Mesenchymal stem cell (in vitro differentiated cells and primary cell): ENCODE measurements around the gene EHD2.

ENCODE experiments used
- DNase-seq: peaks from one replicate; pipeline ENCODE4 v3.0.0-alpha.2; 2013
- H2AFZ ChIP-seq: one replicate; pipeline ENCODE4 v1.6.1; 2013; ENCODE audit warnings: low read depth, mild to moderate bottlenecking, control low read depth, inconsistent platforms, low read length, moderate library complexity
- H2AK5ac ChIP-seq: 2 replicates; pipeline ENCODE4 v1.6.1; 2013; ENCODE audit warnings: low read length, moderate library complexity, mild to moderate bottlenecking, inconsistent platforms; ENCODE audit not compliant: severe bottlenecking
- H2BK120ac ChIP-seq: one replicate; pipeline ENCODE4 v1.6.1; 2013; ENCODE audit warnings: low read depth, mild to moderate bottlenecking, inconsistent platforms, low read length, moderate library complexity
- H2BK12ac ChIP-seq, 2 experiments: one replicate each; pipeline ENCODE4 v1.6.1; 2013; ENCODE audit warnings: inconsistent platforms in 2 of 2, low read length in 2 of 2, mild to moderate bottlenecking in 2 of 2, moderate library complexity in 2 of 2, control low read depth in 1 of 2
- H2BK15ac ChIP-seq: one replicate; pipeline ENCODE4 v1.6.1; 2013; ENCODE audit warnings: mild to moderate bottlenecking, low read depth, inconsistent platforms; ENCODE audit not compliant: poor library complexity, severe bottlenecking
- H2BK5ac ChIP-seq: 2 replicates; pipeline ENCODE4 v1.6.1; 2013; ENCODE audit warnings: low read depth, mild to moderate bottlenecking, low read length, control low read depth, inconsistent platforms; ENCODE audit not compliant: poor library complexity, severe bottlenecking
- H3K14ac ChIP-seq, 2 experiments: one replicate each; pipeline ENCODE4 v1.6.1; 2013; ENCODE audit warnings: inconsistent platforms in 2 of 2, low read length in 2 of 2, control low read depth in 1 of 2, mild to moderate bottlenecking in 1 of 2, moderate library complexity in 1 of 2
- H3K18ac ChIP-seq, 2 experiments: one replicate each; pipeline ENCODE4 v1.6.1; 2013; ENCODE audit warnings: inconsistent platforms in 2 of 2, low read length in 2 of 2, control low read depth in 1 of 2, low read depth in 1 of 2, mild to moderate bottlenecking in 1 of 2
- H3K23ac ChIP-seq, 2 experiments: one replicate each; pipeline ENCODE4 v1.6.1; 2013; ENCODE audit warnings: inconsistent platforms in 2 of 2, low read length in 2 of 2, mild to moderate bottlenecking in 2 of 2, moderate library complexity in 2 of 2, control low read depth in 1 of 2
- H3K27ac ChIP-seq: 2 replicates; pipeline ENCODE4 v1.5.1; 2013; ENCODE audit warnings: mild to moderate bottlenecking, moderate library complexity, low read length, control low read depth, inconsistent platforms; ENCODE audit not compliant: poor library complexity, severe bottlenecking
- H3K27me3 ChIP-seq, 2 experiments: 2 replicates each; pipeline versions ENCODE4 v1.6.1 to v1.7.0; 2013; ENCODE audit warnings: low read length in 2 of 2, mild to moderate bottlenecking in 2 of 2, moderate library complexity in 2 of 2, control low read depth in 1 of 2, inconsistent platforms in 1 of 2; ENCODE audit not compliant: control insufficient read depth in 1 of 2, insufficient read depth in 1 of 2
- H3K36me3 ChIP-seq, 2 experiments: 2 replicates each; pipeline versions ENCODE4 v1.6.1 to v1.7.0; 2013; ENCODE audit warnings: low read length in 2 of 2, control low read depth in 1 of 2, inconsistent platforms in 1 of 2, low read depth in 1 of 2, mild to moderate bottlenecking in 1 of 2; ENCODE audit not compliant: insufficient read depth in 2 of 2, control insufficient read depth in 1 of 2
- H3K4ac ChIP-seq, 2 experiments: one replicate each; pipeline ENCODE4 v1.6.1; 2013; ENCODE audit warnings: inconsistent platforms in 2 of 2, low read length in 2 of 2, mild to moderate bottlenecking in 2 of 2, moderate library complexity in 2 of 2, control low read depth in 1 of 2, low read depth in 1 of 2
- H3K4me1 ChIP-seq: 2 replicates; pipeline ENCODE4 v1.6.1; 2013; ENCODE audit warnings: low read depth, low read length, control low read depth; ENCODE audit not compliant: control insufficient read depth, insufficient read depth
- H3K4me2 ChIP-seq: 2 replicates; pipeline ENCODE4 v1.6.1; 2013; ENCODE audit warnings: low read length, mild to moderate bottlenecking, inconsistent platforms; ENCODE audit not compliant: poor library complexity, severe bottlenecking
- H3K4me3 ChIP-seq, 2 experiments: 2 replicates each; pipeline versions ENCODE4 v1.5.1 to v1.7.0; 2013; ENCODE audit warnings: low read length in 2 of 2, mild to moderate bottlenecking in 2 of 2, control low read depth in 1 of 2, low read depth in 1 of 2; ENCODE audit not compliant: insufficient read depth in 1 of 2
- H3K79me1 ChIP-seq: replicated peaks from 2 replicates; pipeline ENCODE4 v1.6.1; 2013; ENCODE audit warnings: mild to moderate bottlenecking, control low read depth, low read length, inconsistent platforms; ENCODE audit not compliant: poor library complexity, severe bottlenecking
- H3K9ac ChIP-seq: 2 replicates; pipeline ENCODE4 v1.7.0; 2013; ENCODE audit warnings: mild to moderate bottlenecking, low read length, moderate library complexity
- H3K9me3 ChIP-seq: 2 replicates; pipeline ENCODE4 v1.7.0; 2013; ENCODE audit warnings: mild to moderate bottlenecking, low read length; ENCODE audit not compliant: control insufficient read depth
- H4K8ac ChIP-seq: one replicate; pipeline ENCODE4 v1.6.1; 2013; ENCODE audit warnings: inconsistent platforms, mild to moderate bottlenecking, low read length, moderate library complexity
- H4K91ac ChIP-seq: one replicate; pipeline ENCODE4 v1.6.1; 2013; ENCODE audit warnings: mild to moderate bottlenecking, low read length, inconsistent platforms
- WGBS: methylation state at CpG from one replicate; pipeline ENCODE4 v1.1.7; 2013; ENCODE audit warnings: mixed read lengths; 5-methylcytosine and 5-hydroxymethylcytosine counted together

EHD2 gene

DNA sequence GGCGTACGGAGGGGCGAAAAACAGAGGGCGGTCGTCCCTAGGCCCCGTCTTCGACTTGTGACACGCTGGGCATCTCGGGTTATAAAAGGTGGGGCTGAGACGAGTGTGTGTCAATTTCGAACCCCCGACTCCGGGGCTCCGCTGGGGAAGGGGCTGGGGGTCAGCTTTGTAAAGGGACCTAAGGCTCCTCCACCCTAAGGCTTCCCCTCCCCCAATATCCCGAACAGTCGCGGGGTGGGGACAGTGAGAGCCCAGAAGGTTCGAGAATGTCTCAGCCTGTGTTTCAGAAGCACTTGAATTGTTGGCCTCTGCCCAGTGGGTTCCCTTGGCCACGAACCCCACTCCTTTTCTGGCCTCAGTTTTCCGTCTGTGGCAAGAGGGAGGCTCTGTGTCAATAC lies 65.7 kb downstream of the EHD2 start:
- peak overlapping the region; percentile 97 for H3K9ac ChIP-seq
- peak overlapping the region; percentile 81 for H3K4me2 ChIP-seq
- H2BK12ac ChIP-seq, result no peak overlapping the region
- WGBS, result 1% methylated on average over 14 of the region's 20 CpGs
- H2BK15ac ChIP-seq, result no peak overlapping the region
- peaks cover 23 to 30% of the 10 kb centered on the region in 2 experiments for H3K36me3 ChIP-seq
- H3K23ac ChIP-seq, result no peak overlapping the region
- no peak overlapping the region for H3K27ac ChIP-seq
- peak overlapping the region; percentile 100 for H2BK120ac ChIP-seq
- H3K4ac ChIP-seq, result peak overlapping the region; percentile 5 to 57
- H2BK5ac ChIP-seq, result no peak overlapping the region
- peaks cover 24% of the 10 kb centered on the region for H3K4me1 ChIP-seq
- H3K9me3 ChIP-seq, result no peaks in the 10 kb centered on the region
- H3K27me3 ChIP-seq, result no peaks in the 10 kb centered on the region
- no peak overlapping the region for H2AK5ac ChIP-seq
- peak; percentile 22 for DNase-seq
- peak overlapping the region; percentile 85 to 96 for H3K4me3 ChIP-seq
- H4K8ac ChIP-seq, result no peak overlapping the region
- H4K91ac ChIP-seq, result no peak overlapping the region
- peak overlapping the region in 1 of 2 experiments; percentile 53 for H3K14ac ChIP-seq
- H3K79me1 ChIP-seq, result peaks cover 21% of the 10 kb centered on the region
- H3K18ac ChIP-seq, result peak overlapping the region; percentile 71 to 94
- peak overlapping the region; percentile 48 for H2AFZ ChIP-seq

DNA sequence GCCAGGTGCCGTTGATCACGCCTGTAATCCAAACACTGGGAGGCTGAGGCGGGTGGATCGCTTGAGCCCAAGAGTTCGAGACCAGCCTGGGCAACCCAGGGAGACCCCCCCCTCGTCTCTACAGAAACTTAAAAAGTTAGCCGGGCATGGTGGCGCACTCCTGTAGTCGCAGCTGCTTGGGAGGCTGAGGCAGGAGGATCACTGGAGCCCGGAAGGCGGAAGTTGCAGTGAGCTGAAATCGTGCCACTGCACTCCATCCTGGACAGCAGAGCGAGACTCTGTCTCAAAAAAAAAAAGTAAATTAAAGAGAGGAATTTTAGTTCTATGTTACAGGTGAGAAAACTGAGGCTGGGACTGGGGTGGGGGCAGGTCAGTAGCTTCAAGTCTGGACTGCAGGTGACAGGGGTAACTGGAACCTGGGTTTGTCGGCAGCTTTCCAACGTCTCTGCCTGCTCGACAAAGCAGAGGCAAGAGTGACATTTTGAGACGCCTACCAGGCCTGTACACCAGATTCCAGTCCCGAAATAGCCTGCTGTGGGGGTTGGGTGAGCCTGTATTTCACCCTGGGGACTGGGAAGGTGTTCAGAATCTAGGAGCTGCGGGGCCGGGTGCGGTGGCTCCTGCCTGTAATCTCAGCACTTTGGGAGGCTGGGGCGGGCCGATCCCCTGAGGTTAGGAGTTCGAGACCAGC lies 66.4 kb downstream of the EHD2 start:
- no peak overlapping the region for H4K8ac ChIP-seq
- H2AK5ac ChIP-seq, result no peak overlapping the region
- peaks cover 27% of the 10 kb centered on the region for H3K79me1 ChIP-seq
- no peak overlapping the region for H3K23ac ChIP-seq
- H3K18ac ChIP-seq, result peak overlapping the region in 1 of 2 experiments; percentile 67
- H2BK5ac ChIP-seq, result no peak overlapping the region
- no peak overlapping the region for H2AFZ ChIP-seq
- H3K27me3 ChIP-seq, result no peaks in the 10 kb centered on the region
- H3K4me2 ChIP-seq, result peak overlapping the region; percentile 81
- no peak overlapping the region for H2BK15ac ChIP-seq
- no peak overlapping the region for H2BK120ac ChIP-seq
- H3K27ac ChIP-seq, result no peak overlapping the region
- H3K14ac ChIP-seq, result no peak overlapping the region
- no peak overlapping the region for H2BK12ac ChIP-seq
- H3K9me3 ChIP-seq, result no peaks in the 10 kb centered on the region
- peaks cover 24% of the 10 kb centered on the region for H3K4me1 ChIP-seq
- peak; percentile 37 for DNase-seq
- 55% methylated on average over 24 of the region's 24 CpGs for WGBS
- H3K36me3 ChIP-seq, result peaks cover 30 to 37% of the 10 kb centered on the region in 2 experiments
- H3K4me3 ChIP-seq, result peak overlapping the region; percentile 37 to 96
- no peak overlapping the region for H4K91ac ChIP-seq
- H3K4ac ChIP-seq, result no peak overlapping the region
- H3K9ac ChIP-seq, result peak overlapping the region; percentile 97

DNA sequence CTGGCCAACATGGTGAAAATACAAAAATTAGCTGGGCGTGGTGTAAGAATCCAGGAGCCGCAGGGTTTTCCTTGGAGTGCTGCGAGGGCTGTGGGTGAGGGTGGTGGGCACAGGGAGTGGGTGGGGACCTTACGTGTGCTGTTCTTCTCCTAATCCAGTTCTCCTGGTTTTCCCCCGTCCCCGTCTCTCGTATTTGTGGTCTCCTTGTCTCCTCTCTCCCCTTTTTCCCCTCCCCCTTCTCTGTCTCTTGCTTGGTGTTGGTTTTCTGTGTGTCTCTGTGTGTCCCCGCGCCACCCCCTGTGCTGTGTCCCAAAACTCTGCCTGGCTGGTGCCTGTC lies 67.0 kb downstream of the EHD2 start:
- peak overlapping the region in 1 of 2 experiments; percentile 20 for H3K4ac ChIP-seq
- H3K27ac ChIP-seq, result no peak overlapping the region
- DNase-seq, result no peak
- H4K8ac ChIP-seq, result no peak overlapping the region
- H3K4me3 ChIP-seq, result peak overlapping the region in 1 of 2 experiments; percentile 96
- H3K36me3 ChIP-seq, result peaks cover 34 to 38% of the 10 kb centered on the region in 2 experiments
- H2BK120ac ChIP-seq, result no peak overlapping the region
- no peak overlapping the region for H2AFZ ChIP-seq
- peaks cover 27% of the 10 kb centered on the region for H3K79me1 ChIP-seq
- H3K9me3 ChIP-seq, result no peaks in the 10 kb centered on the region
- no peak overlapping the region for H2AK5ac ChIP-seq
- no peaks in the 10 kb centered on the region for H3K27me3 ChIP-seq
- no peak overlapping the region for H4K91ac ChIP-seq
- no peak overlapping the region for H2BK5ac ChIP-seq
- no peak overlapping the region for H3K4me2 ChIP-seq
- H3K23ac ChIP-seq, result peak overlapping the region in 1 of 2 experiments; percentile 63
- H3K9ac ChIP-seq, result peak overlapping the region; percentile 97
- peak overlapping the region in 1 of 2 experiments; percentile 11 for H2BK12ac ChIP-seq
- peaks cover 24% of the 10 kb centered on the region for H3K4me1 ChIP-seq
- no peak overlapping the region for H3K14ac ChIP-seq
- peak overlapping the region in 1 of 2 experiments; percentile 67 for H3K18ac ChIP-seq
- no peak overlapping the region for H2BK15ac ChIP-seq
- WGBS, result 81% methylated on average over 7 of the region's 9 CpGs

DNA sequence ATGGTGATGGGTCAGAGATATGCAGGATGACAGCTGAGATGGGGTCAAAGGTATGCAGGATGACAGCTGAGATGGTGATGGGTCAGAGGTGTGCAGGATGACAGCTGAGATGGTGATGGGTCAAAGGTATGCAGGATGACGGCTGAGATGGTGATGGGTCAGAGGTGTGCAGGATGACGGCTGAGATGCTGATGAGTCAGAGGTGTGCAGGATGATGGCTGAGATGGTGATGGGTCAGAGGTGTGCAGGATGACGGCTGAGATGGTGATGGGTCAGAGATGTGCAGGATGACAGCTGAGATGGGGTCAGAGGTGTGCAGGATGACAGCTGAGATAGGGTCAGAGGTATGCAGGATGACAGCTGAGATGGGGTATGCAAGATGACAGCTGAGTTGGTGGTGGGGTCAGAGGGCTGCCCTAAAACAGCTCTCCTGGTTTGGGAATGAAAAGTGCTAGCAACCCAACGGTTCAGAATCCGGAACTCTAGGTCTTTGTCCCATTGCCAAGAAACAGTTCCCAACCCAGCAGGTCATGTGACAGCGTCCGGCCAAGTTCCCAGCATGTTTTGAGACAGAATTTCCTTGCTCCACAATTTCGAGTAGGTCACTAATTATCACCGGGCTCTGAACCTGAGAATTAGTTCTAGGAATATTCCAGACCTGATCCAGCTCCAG lies 68.5 kb downstream of the EHD2 start:
- Histone ChIP-seq H2BK12ac (no peak overlapping the region), H3K14ac (no peak overlapping the region), H2BK5ac (no peak overlapping the region), H3K4me3 (no peak overlapping the region), H3K27ac (no peak overlapping the region), H3K18ac (no peak overlapping the region), H4K8ac (no peak overlapping the region), H2BK120ac (no peak overlapping the region), H3K79me1 (peaks cover 27% of the 10 kb centered on the region), H3K36me3 (peaks cover 45 to 53% of the 10 kb centered on the region in 2 experiments), H3K4me2 (no peak overlapping the region), H3K23ac (peak overlapping the region in 1 of 2 experiments; percentile 10), H3K4ac (no peak overlapping the region), H4K91ac (no peak overlapping the region), H2AFZ (no peak overlapping the region), H3K27me3 (no peaks in the 10 kb centered on the region), H3K9me3 (no peaks in the 10 kb centered on the region), H2BK15ac (no peak overlapping the region), H2AK5ac (no peak overlapping the region), H3K9ac (no peak overlapping the region), H3K4me1 (peaks cover 24% of the 10 kb centered on the region)
- 94% methylated on average over 9 of the region's 9 CpGs for WGBS
- DNase-seq, result no peak
